ENCODE results near the gene SALL4. TPM values are rescaled to one million over a fixed set of nuclear protein-coding genes. Genes with fewer than 3 reads are reported as not detected.

Gene SALL4
- total RNA-seq (2022; extraction: Qiagen RNA extraction): 1.1 to 2.0 TPM (median 1.4 TPM) in 5 replicates

DNA sequence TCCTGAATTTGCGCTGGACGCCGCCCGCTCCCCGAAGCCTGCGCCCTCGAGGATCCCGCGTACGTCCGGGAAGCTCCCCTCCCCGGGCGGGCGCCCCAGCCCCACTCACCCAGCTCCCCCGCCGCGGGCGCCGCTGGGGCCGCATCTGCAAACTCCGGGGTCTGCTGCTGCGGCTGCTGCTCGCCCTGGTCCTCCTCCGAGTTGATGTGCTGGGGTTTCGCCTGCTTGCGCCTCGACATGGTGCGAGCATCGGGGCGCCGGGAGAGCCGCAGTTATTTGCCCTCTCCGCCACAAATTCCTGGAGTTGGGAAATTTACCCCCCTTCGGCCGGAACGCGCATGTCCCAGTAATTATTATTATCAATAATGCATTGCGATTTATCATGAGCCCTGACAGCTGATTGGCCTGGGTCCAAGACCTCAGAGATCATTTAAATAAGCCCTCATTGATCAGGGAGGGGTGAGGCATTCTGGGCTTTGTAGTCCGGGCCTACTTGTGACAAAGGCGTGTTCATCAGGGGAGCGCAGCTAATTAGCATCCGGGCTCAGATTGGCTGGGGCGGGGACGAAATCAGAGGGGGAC is at the start of gene SALL4:
SALL4 (minus strand) TSS at position 352 of the 582 bp plus-strand sequence; CDS start at position 239, 113 bp downstream.

DNA sequence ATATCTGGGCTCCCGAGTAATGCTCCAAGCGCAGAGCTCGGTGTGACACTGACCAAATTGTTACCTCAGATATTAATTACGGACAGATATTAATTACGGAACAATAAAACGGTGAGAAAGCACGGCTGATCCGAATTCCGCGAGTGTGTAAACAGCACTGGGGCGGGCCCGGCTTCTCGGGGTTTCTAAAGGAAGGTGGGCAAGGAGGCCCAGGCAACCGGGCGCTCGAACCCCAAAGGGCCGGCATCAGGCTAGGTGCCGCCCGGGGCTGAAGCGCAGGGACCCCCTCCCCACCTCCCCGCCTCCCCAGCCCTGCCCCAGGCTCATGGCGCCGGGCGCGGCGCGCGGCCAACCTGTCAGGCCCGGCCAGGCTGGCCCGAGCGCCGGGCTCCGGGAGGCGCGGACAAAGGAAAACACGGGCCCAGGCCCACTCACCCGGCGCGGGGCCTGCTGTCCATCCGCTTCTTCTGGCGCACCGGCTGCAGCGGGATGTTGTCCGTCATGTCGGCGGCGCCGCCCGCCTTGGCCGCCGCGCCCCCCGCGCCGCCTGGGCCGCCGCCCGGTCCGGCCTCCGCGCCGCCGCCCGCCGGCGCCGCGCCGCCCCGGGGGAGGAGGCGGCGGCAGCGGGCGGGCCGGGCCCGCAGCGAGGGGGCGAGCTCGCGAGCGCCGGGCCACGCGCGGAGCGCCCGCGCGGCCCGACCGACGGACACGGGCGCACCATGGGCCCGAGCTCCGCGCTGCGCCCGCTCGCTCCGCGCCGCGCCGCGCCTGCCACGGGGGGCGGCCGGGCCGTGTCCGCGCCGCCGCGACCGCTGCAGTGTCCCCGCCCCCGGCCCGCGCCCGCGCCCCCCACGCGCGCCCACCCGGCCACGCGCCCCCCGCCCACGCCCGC is 34.2 kb downstream of the SALL4 start, which contains the start of gene ATP9A:
ATP9A (minus strand) TSS at position 524 of the 892 bp plus-strand sequence; CDS start at position 503, 21 bp downstream.

Other genes with a start within 250 kb of the SALL4 start
- gene ATP9A, start 34.1 kb downstream of the SALL4 start, total RNA-seq (2022; extraction: Qiagen RNA extraction): 11.3 to 17.7 TPM (median 14.3 TPM) in 5 replicates

Measured in A549 treated with CORT108297 at 1 μM for 4 hours (cell line).